ENCODE results near the gene LCE2B.

DNA sequence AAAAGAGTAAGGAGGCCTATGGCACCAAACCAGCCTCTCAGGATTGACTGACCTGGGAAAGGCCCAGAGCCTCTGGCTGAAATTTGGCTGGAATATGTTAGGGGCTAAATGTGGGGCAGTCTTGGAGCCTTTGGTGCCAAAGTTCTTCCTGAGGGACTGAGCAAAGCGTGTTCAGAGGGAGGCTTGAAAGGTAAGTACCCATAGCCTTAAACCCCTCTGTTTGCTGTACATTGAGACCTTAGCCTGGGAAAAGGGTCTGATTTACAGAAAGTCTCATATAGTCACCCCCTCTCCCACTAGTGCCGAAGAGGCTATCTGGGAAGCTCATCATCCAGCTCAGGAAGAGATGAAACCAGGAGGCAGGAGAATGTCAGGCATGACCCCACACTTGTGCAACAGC lies 21.9 kb downstream of the LCE2B start, which contains the start of gene LCE4A:
- TF ChIP-seq, protein P1, sequence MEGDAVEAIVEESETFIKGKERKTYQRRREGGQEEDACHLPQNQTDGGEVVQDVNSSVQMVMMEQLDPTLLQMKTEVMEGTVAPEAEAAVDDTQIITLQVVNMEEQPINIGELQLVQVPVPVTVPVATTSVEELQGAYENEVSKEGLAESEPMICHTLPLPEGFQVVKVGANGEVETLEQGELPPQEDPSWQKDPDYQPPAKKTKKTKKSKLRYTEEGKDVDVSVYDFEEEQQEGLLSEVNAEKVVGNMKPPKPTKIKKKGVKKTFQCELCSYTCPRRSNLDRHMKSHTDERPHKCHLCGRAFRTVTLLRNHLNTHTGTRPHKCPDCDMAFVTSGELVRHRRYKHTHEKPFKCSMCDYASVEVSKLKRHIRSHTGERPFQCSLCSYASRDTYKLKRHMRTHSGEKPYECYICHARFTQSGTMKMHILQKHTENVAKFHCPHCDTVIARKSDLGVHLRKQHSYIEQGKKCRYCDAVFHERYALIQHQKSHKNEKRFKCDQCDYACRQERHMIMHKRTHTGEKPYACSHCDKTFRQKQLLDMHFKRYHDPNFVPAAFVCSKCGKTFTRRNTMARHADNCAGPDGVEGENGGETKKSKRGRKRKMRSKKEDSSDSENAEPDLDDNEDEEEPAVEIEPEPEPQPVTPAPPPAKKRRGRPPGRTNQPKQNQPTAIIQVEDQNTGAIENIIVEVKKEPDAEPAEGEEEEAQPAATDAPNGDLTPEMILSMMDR (IDR thresholded peaks at IDR 0.05), result no peak
- no peak for TF ChIP-seq POLR2A (IDR thresholded peaks at IDR 0.05)
- no peak for TF ChIP-seq POLR2AphosphoS5 (IDR thresholded peaks at IDR 0.05)
